Aorta (tissue), 5 donors: ENCODE results near the gene ACSL6. TPM values are rescaled to one million over a fixed set of nuclear protein-coding genes. Genes with fewer than 3 reads are reported as not detected.

Experiments used
- ATAC-seq: fragments of 200-7000 bp; cut with Tn5 transposase; one replicate; pipeline ENCODE4 v1.9.1; 2022; ENCODE audit warnings: moderate library complexity; ENCODE audit not compliant: low FRiP score
- DNase-seq, 2 donors: peaks; one replicate each; pipeline ENCODE4 v3.0.0-alpha.2; 2020
- H3K27ac ChIP-seq, 2 donors: one replicate each; pipeline ENCODE4 v1.5.1; 2013; ENCODE audit warnings: low read length in 2 of 2, mild to moderate bottlenecking in 2 of 2, moderate library complexity in 2 of 2, control low read depth in 1 of 2, inconsistent platforms in 1 of 2, low read depth in 1 of 2
- H3K27me3 ChIP-seq, 2 donors: one replicate each; pipeline ENCODE4 v1.6.1; 2013; ENCODE audit warnings: control low read depth in 1 of 2, low read length in 1 of 2, mild to moderate bottlenecking in 1 of 2, moderate library complexity in 1 of 2; ENCODE audit not compliant: insufficient read depth in 2 of 2, control insufficient read depth in 1 of 2
- H3K36me3 ChIP-seq, 2 donors: one replicate each; pipeline ENCODE4 v1.6.1; 2013; ENCODE audit warnings: control low read depth in 1 of 2, low read length in 1 of 2, mild to moderate bottlenecking in 1 of 2; ENCODE audit not compliant: insufficient read depth in 2 of 2, control insufficient read depth in 1 of 2
- H3K4me1 ChIP-seq, 2 donors: one replicate each; pipeline ENCODE4 v1.6.1; 2013; ENCODE audit warnings: low read length in 2 of 2, control low read depth in 1 of 2, mild to moderate bottlenecking in 1 of 2, moderate library complexity in 1 of 2; ENCODE audit not compliant: insufficient read depth in 2 of 2, control insufficient read depth in 1 of 2
- H3K4me3 ChIP-seq, 2 donors: one replicate each; pipeline ENCODE4 v1.5.1; 2013; ENCODE audit warnings: low read length in 2 of 2, control low read depth in 1 of 2, mild to moderate bottlenecking in 1 of 2
- H3K9me3 ChIP-seq: one replicate; pipeline ENCODE4 v1.6.1; 2013; ENCODE audit warnings: mild to moderate bottlenecking, low read length; ENCODE audit not compliant: control insufficient read depth
- WGBS, 2 donors: extraction: QIAGEN DNeasy Blood & Tissue Kit; methylation state at CpG; one replicate each; pipeline ENCODE4 v1.1.7; 2013; 5-methylcytosine and 5-hydroxymethylcytosine counted together
- intact Hi-C, 2 donors: fragments of 100-400 bp; cut with DNase I; formaldehyde crosslinking; loops; one replicate each; pipeline versions ENCODE4 v1.14.2 to v1.15.0; 2022
- polyA plus RNA-seq, 2 donors: library from polyadenylated mRNA; stranded (reverse); fragments of 200-250 nt; gene quantifications; one replicate each; pipeline ENCODE4 v1.2.3, GENCODE V29; 2013
- total RNA-seq, 2 donors: library from RNA; stranded (reverse); fragmentation: NEBNext Ultra II Directional; extraction: Animal tissue kit (Norgen Biotek cat#: 25700); gene quantifications; one replicate each; pipeline ENCODE4 v1.2.1, GENCODE V29; 2021
- donor health status: healthy with polysubstance abuse.
- donor health status: Bipolar disorder and iron deficiency.
- donor health status: DM: no; HTN: no; CAD: no.
- donor health status: DM: no; HTN: no; CAD: no.
- donor health status: DM: yes; HTN: yes; CAD: no.

The ACSL6 gene
- total and polyA plus RNA-seq, 4 donors, result 0.03 to 2.3 (median 0.27) TPM

- intact Hi-C loops, result no loop called here
- Histone ChIP-seq H3K4me1 (no peaks in the 10 kb centered on the region), H3K4me3 (no peak overlapping the region), H3K27me3 (no peaks in the 10 kb centered on the region), H3K36me3 (no peaks in the 10 kb centered on the region), H3K9me3 (no peaks in the 10 kb centered on the region), H3K27ac (no peak overlapping the region)
- ATAC-seq, result peak; percentile 8
- no peak for DNase-seq
- 84 to 85% methylated on average over 5 of the region's 5 CpGs for WGBS, 2 donors
Observed at GRCh38 chr5:131974622-131974955, 36.9 kb downstream of the ACSL6 start.

GRCh38 chr5:131974016-131974415, 37.4 kb downstream of the ACSL6 start:
- Histone ChIP-seq H3K27me3 (no peaks in the 10 kb centered on the region), H3K4me3 (no peak overlapping the region), H3K9me3 (no peaks in the 10 kb centered on the region), H3K36me3 (no peaks in the 10 kb centered on the region), H3K27ac (no peak overlapping the region), H3K4me1 (no peaks in the 10 kb centered on the region)
- no peak for DNase-seq
- intact Hi-C loops, result no loop called here
- WGBS, 2 donors, result 94 to 100% methylated on average over 1 of the region's 1 CpG
- ATAC-seq, result no peak

GRCh38 chr5:131973089-131973712, 38.3 kb downstream of the ACSL6 start:
- intact Hi-C loops, result no loop called here
- H3K4me1 ChIP-seq, result no peaks in the 10 kb centered on the region
- no peak overlapping the region for H3K4me3 ChIP-seq
- DNase-seq, result peak in 1 of 2 donors; percentile 26
- H3K27ac ChIP-seq, result no peak overlapping the region
- no peaks in the 10 kb centered on the region for H3K9me3 ChIP-seq
- no peaks in the 10 kb centered on the region for H3K27me3 ChIP-seq
- no peaks in the 10 kb centered on the region for H3K36me3 ChIP-seq
- WGBS, 2 donors, result 91 to 92% methylated on average over 9 of the region's 9 CpGs
- no peak for ATAC-seq

DNA sequence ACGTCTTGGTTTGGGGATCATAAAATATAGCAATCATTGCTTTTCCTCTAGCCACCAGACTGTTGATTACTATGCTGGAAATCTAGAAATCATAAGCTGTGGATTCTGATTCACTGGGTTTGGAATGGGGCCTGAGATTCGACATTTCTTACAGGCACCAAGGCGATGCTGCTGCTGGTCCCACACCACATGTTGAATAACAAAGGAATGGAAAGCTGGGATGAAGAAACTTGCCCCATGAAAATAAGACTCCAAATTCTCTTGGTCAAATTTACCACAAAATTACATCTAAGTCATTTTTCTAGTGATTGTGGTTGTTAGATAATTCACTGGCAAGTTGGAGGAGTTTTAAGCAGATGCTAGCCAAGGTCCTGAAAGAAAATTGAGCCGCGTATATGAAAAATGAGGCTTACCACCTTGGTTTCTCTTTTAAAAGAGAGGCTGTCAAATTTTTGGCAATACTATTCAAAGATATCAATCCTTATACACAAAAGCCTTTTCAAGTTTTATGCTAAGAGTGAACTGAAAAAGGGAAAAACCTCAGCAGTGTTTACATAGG, 43.0 kb downstream of the ACSL6 start:
- Histone ChIP-seq H3K27ac (no peak overlapping the region), H3K27me3 (no peaks in the 10 kb centered on the region), H3K4me3 (no peak overlapping the region), H3K9me3 (no peaks in the 10 kb centered on the region), H3K4me1 (no peaks in the 10 kb centered on the region), H3K36me3 (no peaks in the 10 kb centered on the region)
- DNase-seq (no peak), ATAC-seq (no peak)
- intact Hi-C loops, result no loop called here
- WGBS, 2 donors, result 66 to 67% methylated on average over 5 of the region's 5 CpGs

DNA sequence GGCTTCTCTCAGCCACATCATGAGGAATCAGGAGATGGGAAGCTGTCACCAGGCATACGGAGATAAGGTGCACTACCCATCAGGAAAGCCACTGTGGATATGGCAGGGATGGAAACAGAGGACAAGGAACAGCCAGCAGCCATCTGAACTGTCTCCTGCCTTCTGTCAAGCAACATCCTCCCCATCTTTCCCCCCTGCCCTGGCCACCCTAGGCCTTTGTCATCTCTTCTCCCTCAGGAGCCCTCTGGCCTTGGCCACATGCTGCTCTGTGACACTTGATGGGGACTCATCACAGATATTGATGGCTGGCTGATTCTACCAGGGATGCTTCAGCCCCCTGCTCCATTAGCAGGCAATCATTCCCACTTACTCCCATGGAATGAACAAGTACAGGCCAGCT, 44.9 kb downstream of the ACSL6 start:
- no peaks in the 10 kb centered on the region for H3K4me1 ChIP-seq
- H3K36me3 ChIP-seq, result no peaks in the 10 kb centered on the region
- H3K27ac ChIP-seq, result no peak overlapping the region
- no peaks in the 10 kb centered on the region for H3K9me3 ChIP-seq
- DNase-seq (no peak), ATAC-seq (no peak)
- 82 to 88% methylated on average over 1 of the region's 1 CpG for WGBS, 2 donors
- no peaks in the 10 kb centered on the region for H3K27me3 ChIP-seq
- intact Hi-C loops, result no loop called here
- H3K4me3 ChIP-seq, result no peak overlapping the region

- intact Hi-C loops, result no loop called here
- 79 to 82% methylated on average over 6 of the region's 6 CpGs for WGBS, 2 donors
- ATAC-seq, result no peak
- no peak overlapping the region for H3K4me3 ChIP-seq
- H3K9me3 ChIP-seq, result no peaks in the 10 kb centered on the region
- H3K4me1 ChIP-seq, result no peaks in the 10 kb centered on the region
- H3K36me3 ChIP-seq, result no peaks in the 10 kb centered on the region
- no peaks in the 10 kb centered on the region for H3K27me3 ChIP-seq
- no peak overlapping the region for H3K27ac ChIP-seq
- peak in 1 of 2 donors; percentile 34 for DNase-seq
Observed at GRCh38 chr5:131965826-131966415, 45.5 kb downstream of the ACSL6 start.

DNA sequence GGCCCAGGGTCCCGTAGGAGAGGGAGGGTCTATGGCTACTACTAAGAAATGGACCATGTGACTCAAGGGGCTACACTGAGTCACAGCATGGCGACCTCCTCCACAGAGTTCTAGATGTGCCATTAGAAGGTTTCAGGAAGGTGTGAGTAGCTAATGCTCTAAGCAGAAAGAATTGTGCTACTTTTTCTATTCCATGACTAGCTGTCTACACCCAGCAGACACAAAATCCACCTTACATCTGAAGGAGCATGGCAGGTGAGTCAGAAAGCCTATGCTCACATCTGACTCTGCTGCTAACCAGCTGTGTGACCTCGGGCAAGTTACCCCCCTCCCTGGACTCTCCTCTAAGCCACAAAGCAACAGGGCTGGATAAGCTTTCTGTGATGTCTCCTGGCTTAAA, 51.6 kb downstream of the ACSL6 start:
- Histone ChIP-seq H3K4me3 (no peak overlapping the region), H3K27me3 (no peaks in the 10 kb centered on the region), H3K27ac (no peak overlapping the region), H3K36me3 (no peaks in the 10 kb centered on the region), H3K9me3 (no peaks in the 10 kb centered on the region), H3K4me1 (no peaks in the 10 kb centered on the region)
- no peak for DNase-seq
- intact Hi-C loops, result no loop called here
- WGBS, 2 donors, result 87 to 88% methylated on average over 3 of the region's 3 CpGs
- no peak for ATAC-seq

GRCh38 chr5:131959136-131959535, 52.3 kb downstream of the ACSL6 start:
- Histone ChIP-seq H3K36me3 (no peaks in the 10 kb centered on the region), H3K27me3 (no peaks in the 10 kb centered on the region), H3K27ac (no peak overlapping the region), H3K9me3 (no peaks in the 10 kb centered on the region), H3K4me3 (no peak overlapping the region), H3K4me1 (no peaks in the 10 kb centered on the region)
- WGBS, 2 donors, result 88 to 89% methylated on average over 5 of the region's 5 CpGs
- intact Hi-C loops, result no loop called here
- DNase-seq, result no peak
- ATAC-seq, result no peak

DNA sequence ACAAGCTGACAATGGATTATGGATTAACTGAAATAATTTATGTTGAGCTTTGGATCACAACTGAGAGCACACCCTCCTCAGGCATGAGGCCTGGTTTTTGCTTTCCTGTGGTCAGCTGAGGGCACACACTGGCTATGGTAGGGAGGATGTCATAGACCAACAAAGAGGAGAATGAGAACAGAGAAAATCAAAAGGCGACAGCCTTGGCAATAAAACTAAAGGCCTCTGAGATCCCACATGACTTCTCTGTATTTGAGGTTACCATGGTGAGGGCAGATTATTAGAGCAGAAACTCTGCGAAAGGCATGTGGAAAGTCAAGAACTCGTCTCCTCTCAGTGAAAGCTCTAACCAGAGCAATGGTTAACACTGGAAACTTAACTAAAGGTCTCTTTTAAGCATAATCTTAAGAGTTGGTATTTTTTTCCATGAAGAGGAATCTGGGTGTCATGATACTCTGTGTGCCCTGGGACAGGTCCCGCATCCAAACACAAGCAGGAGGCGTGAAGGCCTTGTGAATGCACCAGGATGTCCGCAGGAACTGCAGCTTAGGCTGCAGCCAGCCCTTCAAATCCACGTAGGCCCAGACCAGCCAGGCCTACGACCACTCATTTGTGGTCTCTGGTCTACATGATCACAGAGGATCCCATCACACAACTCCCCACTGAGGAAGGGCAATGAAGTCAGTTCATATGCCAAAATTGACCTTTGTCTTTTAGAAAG, 53.6 kb downstream of the ACSL6 start:
- DNase-seq, result no peak
- Histone ChIP-seq H3K9me3 (no peaks in the 10 kb centered on the region), H3K4me3 (no peak overlapping the region), H3K36me3 (no peaks in the 10 kb centered on the region), H3K27me3 (no peaks in the 10 kb centered on the region), H3K27ac (no peak overlapping the region), H3K4me1 (no peaks in the 10 kb centered on the region)
- intact Hi-C loops, result no loop called here
- 80 to 87% methylated on average over 8 of the region's 8 CpGs for WGBS, 2 donors
- no peak for ATAC-seq
